ENCODE measurements around the gene JAG1.

JAG1 gene

GRCh38 chr20:10673842-10674683 lies at the start of gene JAG1:
TSS of gene JAG1 (minus strand) at chr20:10673999. CDS start at chr20:10673530, 469 bp downstream.
- peak in 1 of 2 donors; percentile 19 for DNase-seq (ENCODE audit: low read depth in 2 of 2)

- no peak for DNase-seq (ENCODE audit: low read depth in 2 of 2)
Measured at GRCh38 chr20:10721976-10722375, 48.2 kb upstream of the JAG1 start.

DNA sequence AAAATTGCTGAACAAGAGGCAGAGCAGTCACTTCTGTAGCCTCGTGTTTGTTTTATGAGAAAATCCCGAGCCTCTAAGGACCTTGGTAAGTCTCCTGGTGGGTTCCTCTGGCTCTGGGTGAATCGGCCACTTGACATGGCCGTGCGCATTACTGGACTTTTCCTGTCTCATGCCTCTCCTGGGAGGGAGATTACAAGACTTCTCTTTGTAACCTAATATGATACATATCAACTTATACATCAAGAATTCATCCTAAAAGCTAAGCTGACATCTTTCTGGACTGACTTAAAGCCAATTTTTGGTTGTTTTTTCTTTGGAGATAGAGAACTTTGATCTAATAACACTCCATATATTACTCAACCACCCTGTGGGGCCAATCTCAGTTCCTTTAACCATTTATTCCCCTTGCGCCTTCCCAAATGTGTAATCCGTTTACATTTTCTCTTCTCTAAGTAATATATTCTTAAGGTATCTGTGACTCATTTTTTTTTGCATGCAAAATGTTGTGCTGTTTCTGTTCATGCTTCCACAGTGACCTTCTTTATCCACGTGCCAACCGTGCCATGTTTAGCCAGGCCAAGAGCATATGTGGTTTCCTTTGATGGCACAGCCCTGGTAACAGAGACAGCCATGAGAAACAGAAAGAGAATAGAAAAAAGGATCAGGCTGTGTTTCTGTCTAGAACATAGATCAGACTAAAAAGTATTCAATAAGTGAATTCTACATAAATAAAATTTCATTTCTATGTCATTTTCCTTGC lies 47.5 kb upstream of the JAG1 start:
- DNase-seq (ENCODE audit: low read depth in 2 of 2): no peak

DNA sequence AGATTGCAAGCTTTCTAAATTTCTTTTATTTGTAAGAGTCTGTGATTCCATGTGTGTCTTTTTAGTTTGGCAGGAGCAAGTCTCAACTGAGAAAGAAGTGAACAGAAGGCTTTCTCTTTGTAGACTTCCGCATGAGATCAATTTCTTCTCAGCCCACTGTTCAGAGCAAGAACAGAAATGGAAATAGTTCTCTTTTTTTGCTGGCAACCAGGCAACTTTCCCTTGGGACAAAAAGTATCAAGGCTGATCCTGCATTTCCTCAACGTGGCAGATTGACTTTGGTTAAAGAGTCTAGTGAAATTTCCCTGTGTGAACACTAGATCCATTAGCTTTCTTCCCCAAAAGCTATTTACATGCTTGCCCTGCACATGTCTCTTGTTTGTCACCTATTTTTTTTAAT lies 46.8 kb upstream of the JAG1 start:
- DNase-seq (ENCODE audit: low read depth in 2 of 2): no peak

GRCh38 chr20:10719740-10720385 lies 46.1 kb upstream of the JAG1 start:
- no peak for DNase-seq (ENCODE audit: low read depth in 2 of 2)

DNA sequence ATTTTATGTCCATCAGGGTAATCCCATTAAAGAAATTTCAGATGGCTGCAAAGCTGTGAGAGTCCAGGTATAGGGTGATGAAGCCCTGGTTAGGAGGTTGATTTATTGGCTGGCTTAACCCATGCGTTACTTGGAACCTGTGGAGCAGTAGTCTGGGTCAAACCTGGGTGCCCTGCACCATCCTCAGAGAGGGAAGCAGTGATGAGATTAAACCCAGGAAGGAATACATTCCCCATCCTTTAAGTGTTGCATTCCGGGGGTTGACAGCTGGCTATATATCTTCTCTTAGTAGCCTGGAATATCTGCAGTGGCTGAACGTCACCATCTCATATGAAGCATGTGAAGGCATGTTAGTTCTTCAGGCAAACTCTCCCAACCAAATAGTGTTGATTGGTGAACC lies 44.9 kb upstream of the JAG1 start:
- no peak for DNase-seq (ENCODE audit: low read depth in 2 of 2)

DNA sequence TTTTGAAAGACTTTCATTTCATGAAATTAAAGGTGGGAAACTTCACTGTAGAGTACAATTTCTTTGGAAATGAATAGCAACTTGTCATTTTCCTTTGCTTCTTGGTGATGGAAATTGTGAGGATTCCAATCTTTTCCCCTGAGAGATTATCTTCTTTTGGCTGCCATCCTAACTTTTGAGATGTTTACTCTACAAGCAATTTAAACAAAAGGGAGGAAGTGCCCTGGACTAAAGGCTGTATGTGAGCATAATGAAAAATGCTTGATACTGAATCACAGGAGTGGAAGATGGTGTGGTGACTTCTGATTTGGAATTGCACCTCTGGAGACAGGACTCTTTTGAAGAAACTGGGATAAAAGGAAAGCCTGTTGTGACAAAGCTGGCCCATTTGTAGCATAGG lies 43.1 kb upstream of the JAG1 start:
- no peak for DNase-seq (ENCODE audit: low read depth in 2 of 2)

DNA sequence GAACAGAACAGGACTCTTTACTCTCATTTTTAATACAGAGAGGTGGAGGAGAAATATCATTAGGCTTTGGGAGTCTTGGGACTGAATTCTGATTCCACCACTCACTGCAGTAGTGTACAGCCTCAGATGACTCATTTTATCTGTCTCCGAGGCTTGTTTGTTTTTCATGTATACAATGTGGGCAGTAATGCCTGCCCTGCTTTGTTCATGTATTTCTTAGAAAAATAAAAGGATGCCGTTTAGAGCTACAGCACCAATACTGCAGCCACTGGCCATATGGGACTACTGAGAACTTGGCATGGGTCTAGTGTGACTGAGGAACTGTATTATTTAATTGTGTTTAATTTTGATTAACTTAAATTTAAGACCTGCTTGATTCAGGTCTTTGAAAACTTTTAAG lies 41.2 kb upstream of the JAG1 start:
- DNase-seq (ENCODE audit: low read depth in 2 of 2): no peak

GRCh38 chr20:10714236-10714975 lies 40.6 kb upstream of the JAG1 start:
- DNase-seq (ENCODE audit: low read depth in 2 of 2): no peak

DNA sequence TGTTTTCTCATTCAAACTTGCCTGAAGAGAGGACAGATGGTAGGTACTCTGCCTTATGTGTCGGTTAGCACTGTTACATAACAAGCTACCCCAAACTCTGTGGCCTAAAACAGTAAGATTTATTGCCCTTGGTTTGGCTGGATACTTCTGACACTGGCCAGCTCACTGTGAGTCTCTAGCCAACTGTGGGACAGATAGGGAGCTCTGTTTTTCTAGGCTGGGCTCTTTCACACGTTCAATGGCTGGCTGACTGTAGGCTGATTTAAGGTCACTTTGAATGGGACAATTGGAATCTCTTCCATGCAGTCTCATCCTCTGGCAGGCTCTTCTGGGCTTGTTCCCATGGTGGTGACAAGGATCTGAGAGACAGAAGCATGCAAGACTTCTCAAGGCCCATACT lies 39.4 kb upstream of the JAG1 start:
- no peak for DNase-seq (ENCODE audit: low read depth in 2 of 2)

- no peak for DNase-seq (ENCODE audit: low read depth in 2 of 2)
Measured at GRCh38 chr20:10711903-10712451, 38.2 kb upstream of the JAG1 start.

- DNase-seq (ENCODE audit: low read depth in 2 of 2): no peak
Measured at GRCh38 chr20:10710991-10711775, 37.4 kb upstream of the JAG1 start.

DNA sequence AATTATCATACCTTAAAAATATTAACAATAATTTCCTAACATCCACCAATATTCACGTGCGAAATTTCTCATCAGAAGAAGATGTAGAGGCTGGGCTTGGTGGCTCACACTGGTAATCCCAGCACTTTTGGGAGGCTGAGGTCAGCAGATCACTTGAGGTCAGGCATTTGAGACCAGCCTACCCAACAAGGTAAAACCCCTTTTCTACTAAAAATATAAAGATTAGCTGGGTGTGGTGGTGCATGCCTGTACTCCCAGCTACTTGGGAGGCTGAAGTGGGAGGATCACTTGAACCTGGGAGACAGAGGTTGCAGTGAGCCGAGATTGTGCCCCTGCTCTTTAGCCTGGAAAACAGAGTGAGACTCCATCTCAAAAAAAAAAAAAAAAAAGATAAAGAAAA lies 36.1 kb upstream of the JAG1 start:
- DNase-seq (ENCODE audit: low read depth in 2 of 2): no peak

DNA sequence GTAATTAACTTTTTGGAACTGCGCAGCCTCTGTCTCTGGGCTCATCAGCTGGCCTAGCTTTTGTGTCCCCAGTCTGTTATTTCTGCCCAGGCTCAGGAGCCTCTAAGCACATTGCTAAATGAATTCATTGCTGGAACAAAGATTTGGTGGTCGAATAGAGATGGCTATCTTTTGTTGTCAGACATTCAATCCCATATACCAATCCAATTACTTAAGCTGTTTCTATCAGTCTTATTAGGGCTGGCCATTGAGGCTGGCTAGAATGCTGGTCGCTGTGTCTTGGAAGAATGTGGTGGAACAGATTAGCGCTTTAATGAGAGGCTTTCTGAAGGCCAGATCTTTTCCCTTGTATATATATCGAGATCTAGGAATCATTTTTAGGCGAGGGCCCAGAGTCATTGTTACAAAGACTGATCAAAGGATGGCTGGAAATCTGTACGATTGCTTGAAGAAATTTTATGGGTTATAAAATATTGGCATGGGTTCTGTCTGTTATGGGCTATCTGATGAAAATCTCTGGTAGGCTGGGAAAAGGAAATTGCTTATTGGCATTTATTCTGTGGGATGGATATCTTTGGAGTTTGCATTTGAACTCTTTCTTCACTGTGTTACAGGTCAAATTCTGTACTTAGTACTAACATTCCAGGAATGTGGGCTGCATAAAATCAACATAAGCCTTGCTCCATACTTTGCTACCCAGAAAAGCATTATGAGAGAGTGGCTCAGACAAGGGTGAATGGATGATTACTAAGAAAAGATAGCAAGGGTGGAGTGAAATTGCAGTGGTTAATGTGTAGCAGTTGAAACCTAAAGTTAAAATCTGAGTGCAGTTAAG lies 34.8 kb upstream of the JAG1 start:
- DNase-seq (ENCODE audit: low read depth in 2 of 2): no peak

- DNase-seq (ENCODE audit: low read depth in 2 of 2): no peak
Measured at GRCh38 chr20:10707791-10708190, 34.0 kb upstream of the JAG1 start.

GRCh38 chr20:10707068-10707467 lies 33.3 kb upstream of the JAG1 start:
- no peak for DNase-seq (ENCODE audit: low read depth in 2 of 2)

GRCh38 chr20:10706460-10706811 lies 32.6 kb upstream of the JAG1 start:
- DNase-seq (ENCODE audit: low read depth in 2 of 2): no peak

GRCh38 chr20:10705801-10706459 lies 32.1 kb upstream of the JAG1 start:
- DNase-seq (ENCODE audit: low read depth in 2 of 2): no peak

- DNase-seq (ENCODE audit: low read depth in 2 of 2): no peak
Measured at GRCh38 chr20:10701607-10702006, 27.8 kb upstream of the JAG1 start.

Measured in stimulated activated CD8-positive, alpha-beta memory T cell treated with anti-CD3 and anti-CD28 coated beads, Interleukin-2, amount 100 ng/mL, for 1 hour (primary cell).